SK-N-DZ (cell line): ENCODE results near the gene S100A8.
A peak's percentile ranks its signal among the peaks of the same experiment; 100 is the strongest.

Experiments
- DNase-seq: peaks from one replicate; pipeline ENCODE4 v3.0.0-alpha.2; 2015; ENCODE audit warnings: low spot score

S100A8 gene

GRCh38 chr1:153362187-153362775, 28.6 kb downstream of the S100A8 start:
- DNase-seq = no peak

GRCh38 chr1:153361480-153362109, 29.3 kb downstream of the S100A8 start:
- no peak for DNase-seq

DNA sequence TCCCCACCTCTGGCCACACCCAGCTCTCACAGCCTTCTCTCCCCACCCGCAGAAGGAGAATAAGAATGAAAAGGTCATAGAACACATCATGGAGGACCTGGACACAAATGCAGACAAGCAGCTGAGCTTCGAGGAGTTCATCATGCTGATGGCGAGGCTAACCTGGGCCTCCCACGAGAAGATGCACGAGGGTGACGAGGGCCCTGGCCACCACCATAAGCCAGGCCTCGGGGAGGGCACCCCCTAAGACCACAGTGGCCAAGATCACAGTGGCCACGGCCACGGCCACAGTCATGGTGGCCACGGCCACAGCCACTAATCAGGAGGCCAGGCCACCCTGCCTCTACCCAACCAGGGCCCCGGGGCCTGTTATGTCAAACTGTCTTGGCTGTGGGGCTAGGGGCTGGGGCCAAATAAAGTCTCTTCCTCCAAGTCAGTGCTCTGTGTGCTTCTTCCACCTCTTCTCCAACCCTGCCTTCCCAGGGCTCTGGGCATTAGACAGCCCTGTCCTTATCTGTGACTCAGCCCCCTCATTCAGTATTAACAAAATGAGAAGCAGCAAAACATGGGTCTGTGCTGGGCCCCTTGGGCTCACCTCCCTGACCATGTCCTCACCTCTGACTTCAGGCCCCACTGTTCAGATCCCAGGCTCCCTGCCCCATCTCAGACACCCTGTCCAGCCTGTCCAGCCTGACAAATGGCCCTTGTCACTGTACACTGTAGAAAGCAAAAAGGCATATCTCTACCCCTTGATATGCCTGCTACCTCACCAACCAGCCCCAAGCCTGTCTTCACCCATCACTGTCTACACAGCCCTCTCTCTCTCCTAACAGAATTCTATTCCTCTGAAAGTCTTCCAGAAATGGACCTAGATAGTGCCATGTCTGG, 30.0 kb downstream of the S100A8 start:
- DNase-seq = no peak

GRCh38 chr1:153360190-153360589, 30.7 kb downstream of the S100A8 start:
- DNase-seq = no peak

DNA sequence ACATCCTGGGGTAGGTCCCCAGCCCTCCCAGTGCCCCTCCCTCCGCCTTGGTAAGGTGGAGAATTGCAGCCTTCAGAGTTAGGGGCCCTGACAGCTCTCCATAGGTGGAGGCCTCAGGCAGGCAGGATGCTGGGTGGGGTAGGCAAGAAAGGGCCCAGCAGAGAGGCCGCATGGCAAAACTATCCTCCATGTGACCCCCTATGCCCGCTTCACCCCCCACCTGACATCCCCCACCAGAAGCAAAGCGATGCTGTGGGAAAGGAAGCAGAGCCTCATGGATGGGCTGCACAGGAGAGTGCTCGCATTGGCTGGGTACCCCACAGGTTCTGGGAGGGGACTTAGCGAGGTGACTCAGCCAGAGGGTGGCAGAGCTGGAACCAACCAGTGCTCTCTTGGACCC, 31.6 kb downstream of the S100A8 start:
- no peak for DNase-seq

DNA sequence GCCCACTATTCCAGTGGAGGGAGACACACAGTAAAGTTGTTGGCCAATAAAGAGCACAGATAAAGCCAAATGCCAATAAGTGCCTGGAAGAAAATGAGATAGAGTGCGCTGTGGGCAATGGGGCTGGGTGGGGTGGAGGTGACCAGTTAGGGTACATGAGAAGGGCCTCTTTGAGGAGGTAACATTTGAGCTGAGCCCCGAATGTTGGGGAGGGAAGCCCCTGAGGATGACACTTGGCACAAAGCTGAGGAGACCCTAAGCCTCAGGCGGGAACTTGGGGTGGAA, 32.2 kb downstream of the S100A8 start:
- DNase-seq = no peak

DNA sequence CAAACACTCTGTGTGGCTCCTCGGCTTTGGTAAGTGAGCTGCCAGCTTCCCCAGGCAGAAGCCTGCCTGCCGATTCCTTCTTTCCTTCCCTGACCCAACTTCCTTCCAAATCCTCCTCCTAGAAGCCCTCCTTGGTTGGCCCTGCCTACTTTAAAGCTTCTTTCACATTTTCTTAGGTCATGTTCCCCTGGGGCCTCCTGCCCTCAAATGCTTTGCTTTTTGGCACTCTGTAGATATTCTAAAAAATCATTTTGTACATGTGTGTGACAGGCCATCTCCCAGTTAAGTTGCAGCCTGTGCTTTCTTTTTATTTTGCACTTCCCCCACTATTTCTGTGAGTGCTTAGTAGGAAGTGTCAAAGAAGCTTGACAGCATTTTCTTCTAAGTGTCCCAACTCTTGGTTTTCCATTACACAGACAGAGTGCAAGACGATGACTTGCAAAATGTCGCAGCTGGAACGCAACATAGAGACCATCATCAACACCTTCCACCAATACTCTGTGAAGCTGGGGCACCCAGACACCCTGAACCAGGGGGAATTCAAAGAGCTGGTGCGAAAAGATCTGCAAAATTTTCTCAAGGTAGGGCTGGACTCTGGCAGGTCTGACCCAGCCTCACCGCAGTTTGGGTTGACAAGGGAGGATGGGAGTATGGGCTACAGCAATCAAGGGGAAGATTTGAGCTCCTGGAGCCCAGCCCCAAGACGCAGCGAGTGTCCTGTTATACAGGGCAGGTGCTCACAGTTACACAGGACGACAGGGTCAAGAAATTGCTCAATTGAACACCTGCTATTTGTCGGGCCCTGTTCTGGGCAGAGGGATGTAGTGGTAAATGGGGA, 32.8 kb downstream of the S100A8 start, which contains the start of gene S100A9:
S100A9 (plus strand) TSS at position 2 of the 838 bp plus-strand sequence; CDS start at position 432, 430 bp downstream.
- DNase-seq = no peak

DNA sequence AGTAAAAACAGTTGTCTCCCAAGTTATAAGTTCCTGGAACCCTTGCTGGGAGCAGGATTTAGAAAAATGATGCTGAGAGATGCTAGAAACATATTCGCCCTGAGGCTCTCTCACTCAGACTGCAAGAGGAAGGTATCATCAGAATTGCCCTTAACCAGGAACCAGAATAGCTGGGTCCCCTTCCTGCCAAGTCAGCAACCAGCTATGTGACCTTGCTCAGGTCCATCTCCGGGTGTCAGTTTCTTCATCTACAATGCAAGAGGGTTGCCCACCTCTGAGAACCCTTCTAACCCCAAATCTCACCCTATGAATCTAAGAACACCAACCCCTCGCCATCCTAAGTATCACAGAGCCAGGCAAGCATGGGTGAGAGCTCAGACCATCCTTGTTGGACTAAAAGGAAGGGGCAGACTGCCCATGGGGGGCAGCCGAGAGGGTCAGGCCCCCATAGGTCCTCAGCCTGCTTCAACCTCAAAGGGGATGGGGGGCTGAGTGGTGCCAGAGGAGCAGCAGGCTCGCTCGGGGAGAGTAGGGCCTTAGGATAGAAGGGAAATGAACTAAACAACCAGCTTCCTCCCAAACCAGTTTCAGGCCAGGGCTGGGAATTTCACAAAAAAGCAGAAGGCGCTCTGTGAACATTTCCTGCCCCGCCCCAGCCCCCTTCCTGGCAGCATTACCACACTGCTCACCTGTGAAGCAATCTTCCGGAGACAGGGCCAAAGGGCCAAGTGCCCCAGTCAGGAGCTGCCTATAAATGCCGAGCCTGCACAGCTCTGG, 33.6 kb downstream of the S100A8 start:
- no peak for DNase-seq

GRCh38 chr1:153356392-153357075, 34.3 kb downstream of the S100A8 start:
- DNase-seq = no peak

GRCh38 chr1:153355445-153356071, 35.3 kb downstream of the S100A8 start:
- peak; percentile 32 for DNase-seq

GRCh38 chr1:153354515-153355193, 36.2 kb downstream of the S100A8 start:
- DNase-seq = no peak

- DNase-seq = peak; percentile 34
Measured at GRCh38 chr1:153353226-153353947, 37.5 kb downstream of the S100A8 start.

GRCh38 chr1:153352523-153352922, 38.4 kb downstream of the S100A8 start:
- peak; percentile 65 for DNase-seq

DNA sequence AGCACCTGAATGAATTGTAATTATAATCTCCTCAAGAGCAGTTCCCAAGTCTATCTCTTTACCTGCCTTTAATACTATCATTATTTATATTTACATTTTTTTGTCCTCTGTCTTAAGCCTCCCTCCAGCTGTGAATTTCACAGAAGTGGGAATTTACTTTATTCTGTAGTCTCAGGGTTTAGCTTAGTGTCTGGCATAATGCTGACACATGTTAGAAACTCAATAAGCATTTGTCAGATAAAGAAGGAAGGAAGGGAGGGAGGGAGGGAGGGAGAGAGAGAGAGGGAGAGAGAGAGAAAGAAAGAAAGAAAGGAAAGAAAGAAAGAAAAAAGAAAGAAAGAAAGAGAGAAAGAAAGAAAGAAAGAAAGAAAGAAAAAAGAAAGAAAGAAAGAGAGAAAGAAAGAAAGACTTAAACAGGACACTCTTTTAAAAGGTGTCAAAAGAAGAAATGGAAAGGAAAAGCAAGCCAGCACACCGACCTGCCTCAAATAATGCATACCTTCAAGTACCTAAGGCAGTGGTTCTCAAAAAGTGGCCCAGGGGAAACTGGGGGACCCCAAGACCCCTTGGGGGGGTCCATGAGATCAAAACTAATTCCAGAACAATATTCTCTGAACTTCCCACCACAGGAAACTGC, 40.4 kb downstream of the S100A8 start:
- DNase-seq = no peak

GRCh38 chr1:153349363-153350320, 41.2 kb downstream of the S100A8 start:
- no peak for DNase-seq

GRCh38 chr1:153348511-153349362, 42.1 kb downstream of the S100A8 start, which contains the start of gene PGLYRP4:
PGLYRP4 (minus strand) TSS chr1:153348841; CDS start chr1:153347932, 909 bp downstream.
- no peak for DNase-seq
